BLaER1 treated with 17β-estradiol and CSF1 and Interleukin-3, amounts not matched to agents 10 nM and 100 nM (cell line): ENCODE results near the gene FAM32A.

Experiments used
- H3K27ac ChIP-seq, 11 experiments: shearing (Covaris generic); formaldehyde crosslinking; 2 replicates each; pipeline ENCODE4 v1.8.1; 2022
- H3K27me3 ChIP-seq, 11 experiments: shearing (Covaris generic); formaldehyde crosslinking; 2 replicates each; pipeline ENCODE4 v1.8.1; 2022
- H3K36me3 ChIP-seq, 11 experiments: shearing (Covaris generic); formaldehyde crosslinking; 2 replicates each; pipeline ENCODE4 v1.8.1; 2022
- H3K4me1 ChIP-seq, 10 experiments: shearing (Covaris generic); formaldehyde crosslinking; 2 replicates each; pipeline ENCODE4 v1.8.1; 2022
- H3K4me2 ChIP-seq, 11 experiments: shearing (Covaris generic); formaldehyde crosslinking; 2 replicates each; pipeline ENCODE4 v1.8.1; 2022
- H3K4me3 ChIP-seq, 10 experiments: shearing (Covaris generic); formaldehyde crosslinking; 2 replicates each; pipeline ENCODE4 v1.8.1; 2022
- H3K9ac ChIP-seq, 11 experiments: shearing (Covaris generic); formaldehyde crosslinking; 2 replicates each; pipeline ENCODE4 v1.8.1; 2022
- H3K9me3 ChIP-seq, 11 experiments: shearing (Covaris generic); formaldehyde crosslinking; replicated peaks in 1 of 11; 2 replicates each; pipeline ENCODE4 v1.8.1; 2022
- H4K20me1 ChIP-seq, 11 experiments: shearing (Covaris generic); formaldehyde crosslinking; 2 replicates each; pipeline ENCODE4 v1.8.1; 2022
- Cebpa-rat ChIP-seq, 11 experiments: shearing (Covaris generic); IDR thresholded peaks; 2 replicates each; pipeline ENCODE4 v1.8.1; 2022

The FAM32A gene

DNA sequence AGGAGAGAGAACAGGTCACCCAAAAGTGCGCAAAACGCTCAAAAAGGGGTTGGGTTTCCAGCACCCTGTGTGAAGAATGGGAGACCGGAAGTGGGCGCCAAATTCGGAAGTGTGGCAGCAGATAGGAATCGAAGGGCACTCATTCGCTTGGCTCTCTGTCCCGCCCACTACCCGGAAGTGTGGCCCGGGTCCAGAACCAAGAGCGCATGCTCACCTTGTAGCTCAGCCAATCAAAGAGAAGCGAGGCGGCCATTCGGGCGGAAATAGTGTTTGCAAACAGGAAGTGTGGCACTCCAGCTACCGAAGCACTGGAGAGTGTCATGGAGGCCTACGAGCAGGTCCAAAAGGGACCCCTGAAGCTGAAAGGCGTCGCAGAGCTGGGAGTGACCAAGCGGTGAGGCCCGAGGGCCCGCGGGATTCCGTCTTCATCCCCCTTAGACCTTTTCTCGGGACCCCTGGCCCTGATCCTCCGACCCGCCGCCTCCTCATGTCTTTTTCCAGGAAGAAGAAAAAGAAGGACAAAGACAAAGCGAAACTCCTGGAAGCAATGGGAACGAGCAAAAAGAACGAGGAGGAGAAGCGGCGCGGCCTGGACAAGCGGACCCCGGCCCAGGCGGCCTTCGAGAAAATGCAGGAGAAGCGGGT lies at the start of gene FAM32A:
Gene FAM32A, plus strand, starts transcription at position 288 of the 645 bp plus-strand sequence. Its CDS starts 33 bp downstream, at position 321.
- Histone ChIP-seq H3K27ac (peak within 1 kb of the TSS; percentile 86 to 95 (median 91)), H3K9ac (peak within 1 kb of the TSS; percentile 89 to 96 (median 93)), H3K36me3 (peaks cover 35 to 40% (median 38%) of the 10 kb centered on the region in 11 experiments), H3K4me2 (peak within 1 kb of the TSS; percentile 80 to 95 (median 86)), H3K9me3 (no peaks in the 10 kb centered on the region), H3K4me1 (peaks cover 28 to 58% (median 42%) of the 10 kb centered on the region in 10 experiments), H3K4me3 (peak within 1 kb of the TSS; percentile 85 to 99 (median 96)), H4K20me1 (peaks cover 23 to 43% (median 40%) of the 10 kb centered on the region in 11 experiments; a peak in 19 of 22 replicates), H3K27me3 (no peaks in the 10 kb centered on the region)
- TF ChIP-seq Cebpa-rat (IDR thresholded peaks at IDR 0.05), result no peak

DNA sequence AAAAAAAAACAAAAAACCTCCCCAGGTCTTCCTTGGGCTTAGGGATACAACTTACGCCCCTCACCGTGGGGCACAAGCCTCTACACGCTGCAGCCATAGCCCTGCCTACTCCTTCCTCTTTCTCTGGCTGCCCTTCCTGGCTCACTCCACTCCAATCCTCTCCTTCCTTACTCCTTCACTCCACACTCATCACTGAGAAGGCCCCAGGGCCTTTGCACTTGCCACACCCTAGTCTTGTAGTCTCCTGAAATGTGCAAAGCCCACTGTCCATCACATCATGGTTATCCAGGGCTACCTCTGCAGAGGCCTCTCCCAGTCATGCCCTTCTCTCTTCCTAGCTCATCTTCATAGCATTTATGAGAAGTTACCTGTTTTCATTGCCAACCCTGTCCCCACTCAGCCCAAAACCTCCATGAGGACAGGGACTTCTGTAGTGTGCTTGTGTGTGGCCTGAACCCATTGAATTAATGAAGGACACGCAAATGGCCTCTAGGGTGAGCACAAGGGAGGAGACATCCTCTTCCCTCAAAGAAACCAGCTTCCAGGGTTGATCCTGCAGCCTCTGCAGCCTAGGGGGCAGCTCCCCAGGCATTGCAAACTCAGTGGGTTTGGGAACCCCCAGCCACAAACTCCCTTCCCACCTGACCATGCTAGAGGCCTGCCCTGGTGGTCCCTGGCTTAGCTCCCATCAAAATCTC lies 49.6 kb upstream of the FAM32A start:
- H3K4me3 ChIP-seq, result peak overlapping the region in 1 of 10 experiments; percentile 51; a peak in 1 of 20 replicates
- peak overlapping the region in 4 of 11 experiments; percentile 10 to 37 (median 16); a peak in 4 of 22 replicates for H3K9ac ChIP-seq
- H3K4me2 ChIP-seq, result peak overlapping the region in 10 of 11 experiments; percentile 10 to 83 (median 74); a peak in 16 of 22 replicates
- H4K20me1 ChIP-seq, result peaks cover 0 to 9% (median 0%) of the 10 kb centered on the region in 11 experiments; a peak in 1 of 22 replicates
- H3K27me3 ChIP-seq, result no peaks in the 10 kb centered on the region
- H3K9me3 ChIP-seq, result peaks cover 4 to 27% (median 12%) of the 10 kb centered on the region in 11 experiments; a peak in 16 of 22 replicates
- TF ChIP-seq Cebpa-rat (IDR thresholded peaks at IDR 0.05), result no peak
- peaks cover 38 to 61% (median 52%) of the 10 kb centered on the region in 11 experiments for H3K36me3 ChIP-seq
- peak overlapping the region in 8 of 11 experiments; percentile 9 to 75 (median 41); a peak in 13 of 22 replicates for H3K27ac ChIP-seq
- H3K4me1 ChIP-seq, result peaks cover 32 to 98% (median 94%) of the 10 kb centered on the region in 10 experiments

DNA sequence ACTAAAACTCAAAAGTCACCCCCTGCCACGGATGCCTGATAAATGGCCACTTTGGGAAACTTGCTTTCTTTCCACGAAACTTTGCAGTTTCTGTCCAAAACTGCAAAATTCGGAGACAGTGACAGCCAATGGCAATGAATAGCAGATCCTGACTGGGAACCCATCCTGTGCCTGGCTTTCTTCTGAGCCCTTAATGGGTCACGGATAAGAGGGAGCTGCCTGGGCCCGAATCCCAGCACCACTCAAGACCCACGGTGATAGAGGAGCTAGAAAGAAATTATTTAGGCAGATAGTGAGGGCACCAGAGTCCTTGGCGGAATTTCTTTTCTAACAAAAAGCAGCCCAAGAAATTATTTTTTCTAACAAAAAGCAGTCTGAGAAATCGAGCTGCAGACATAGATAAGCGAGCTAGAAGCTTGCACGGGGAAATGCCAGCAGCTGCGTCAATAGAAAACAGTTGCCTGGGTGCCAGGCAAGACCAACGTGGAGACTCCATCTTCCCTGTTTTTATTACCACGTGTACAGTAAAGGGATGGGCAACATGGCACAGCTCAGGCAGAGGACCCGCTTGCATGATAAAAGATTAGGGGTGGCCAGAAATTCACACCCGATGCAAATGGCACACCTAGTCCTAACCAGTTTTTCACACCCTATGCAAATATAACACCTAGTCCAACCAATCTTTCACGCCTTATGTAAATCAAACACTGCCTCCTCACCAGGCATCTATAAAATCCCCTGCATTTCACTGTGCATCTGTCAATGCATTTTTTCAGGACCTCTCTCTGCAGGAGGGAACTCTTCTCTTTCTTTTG lies 48.8 kb upstream of the FAM32A start:
- H3K36me3 ChIP-seq, result peaks cover 30 to 53% (median 44%) of the 10 kb centered on the region in 11 experiments
- no peaks in the 10 kb centered on the region for H3K27me3 ChIP-seq
- H3K4me2 ChIP-seq, result peak overlapping the region in 10 of 11 experiments; percentile 10 to 83 (median 74); a peak in 17 of 22 replicates
- H3K9me3 ChIP-seq, result peaks cover 0 to 18% (median 6%) of the 10 kb centered on the region in 11 experiments; a peak in 15 of 22 replicates
- peak overlapping the region in 6 of 11 experiments; percentile 10 to 37 (median 19); a peak in 6 of 22 replicates for H3K9ac ChIP-seq
- H3K27ac ChIP-seq, result peak overlapping the region in 8 of 11 experiments; percentile 9 to 75 (median 41); a peak in 14 of 22 replicates
- H3K4me3 ChIP-seq, result 0 out of 20 replicates have a peak overlapping the region, but pooled peaks of 1 of the 10 experiments have one; percentile 37
- H3K4me1 ChIP-seq, result peaks cover 41 to 100% (median 98%) of the 10 kb centered on the region in 10 experiments
- no peak for TF ChIP-seq Cebpa-rat (IDR thresholded peaks at IDR 0.05)
- H4K20me1 ChIP-seq, result 0 out of 22 replicates have a peak, but pooled peaks cover 0 to 9% (median 0%) of the 10 kb centered on the region in 11 experiments

DNA sequence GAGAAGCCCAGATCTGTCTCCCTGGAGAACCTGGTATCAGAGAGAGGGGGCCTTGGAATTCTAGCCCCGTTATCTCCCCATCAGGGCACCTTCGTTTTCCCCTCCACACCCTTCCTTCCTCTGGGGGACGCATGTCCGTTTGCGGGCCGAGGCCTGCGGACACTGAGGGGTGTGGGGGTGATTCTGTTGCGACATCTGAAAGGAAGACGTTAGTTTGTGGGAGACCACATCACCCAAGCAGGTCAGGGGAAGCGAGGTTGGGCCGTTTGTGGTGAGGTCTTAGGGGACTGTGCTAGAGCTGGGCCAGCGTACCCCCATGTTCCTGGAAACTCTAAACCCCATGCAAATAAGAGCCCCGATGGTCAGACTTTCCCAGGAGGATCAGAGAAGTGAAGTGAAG lies 45.5 kb upstream of the FAM32A start:
- H3K4me3 ChIP-seq, result peak overlapping the region in 6 of 10 experiments; percentile 9 to 63 (median 36); a peak in 9 of 20 replicates
- H3K9ac ChIP-seq, result peak overlapping the region in 10 of 11 experiments; percentile 40 to 79 (median 74); a peak in 20 of 22 replicates
- peak in 9 of 11 experiments; percentile 22 to 78 (median 69); a peak in 11 of 22 replicates for TF ChIP-seq Cebpa-rat (IDR thresholded peaks at IDR 0.05)
- peak overlapping the region; percentile 2 to 95 (median 89); a peak in 20 of 22 replicates for H3K27ac ChIP-seq
- H4K20me1 ChIP-seq, result no peaks in the 10 kb centered on the region
- H3K4me2 ChIP-seq, result peak overlapping the region; percentile 69 to 94 (median 83)
- H3K36me3 ChIP-seq, result peaks cover 0 to 19% (median 11%) of the 10 kb centered on the region in 11 experiments; a peak in 17 of 22 replicates
- H3K9me3 ChIP-seq, result peaks cover 0 to 23% (median 0%) of the 10 kb centered on the region in 11 experiments; a peak in 8 of 22 replicates
- no peaks in the 10 kb centered on the region for H3K27me3 ChIP-seq
- peaks cover 60 to 100% (median 97%) of the 10 kb centered on the region in 10 experiments for H3K4me1 ChIP-seq

DNA sequence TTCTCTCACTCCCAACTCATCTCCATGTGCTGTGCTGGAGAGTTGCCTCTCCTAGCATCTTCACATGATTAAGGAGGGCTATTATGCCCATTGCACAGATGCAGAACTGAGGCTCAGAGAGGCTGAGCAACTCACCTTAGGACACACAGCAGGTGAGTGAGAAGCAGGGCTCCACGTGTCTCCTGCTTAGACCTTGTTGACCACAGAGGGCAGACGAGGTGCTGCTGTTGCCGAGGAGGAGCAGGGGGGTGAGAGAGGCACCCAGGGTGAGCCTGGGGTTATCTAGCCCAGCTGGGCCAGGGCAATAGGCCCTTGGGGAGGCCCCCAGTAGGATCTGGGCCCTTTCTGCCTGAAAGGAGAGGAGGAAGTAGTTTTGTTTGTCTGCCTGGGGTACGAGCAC lies 44.2 kb upstream of the FAM32A start:
- H3K4me1 ChIP-seq, result peaks cover 61 to 100% (median 96%) of the 10 kb centered on the region in 10 experiments
- H3K4me2 ChIP-seq, result peak overlapping the region; percentile 69 to 94 (median 83)
- H4K20me1 ChIP-seq, result no peaks in the 10 kb centered on the region
- peaks cover 0 to 7% (median 0%) of the 10 kb centered on the region in 11 experiments; a peak in 3 of 22 replicates for H3K36me3 ChIP-seq
- H3K4me3 ChIP-seq, result no peak overlapping the region
- TF ChIP-seq Cebpa-rat (IDR thresholded peaks at IDR 0.05), result no peak
- H3K27ac ChIP-seq, result peak overlapping the region; percentile 80 to 95 (median 89); a peak in 21 of 22 replicates
- peaks cover 0 to 23% (median 0%) of the 10 kb centered on the region in 11 experiments; a peak in 8 of 22 replicates for H3K9me3 ChIP-seq
- H3K9ac ChIP-seq, result peak overlapping the region; percentile 31 to 79 (median 73); a peak in 19 of 22 replicates
- H3K27me3 ChIP-seq, result no peaks in the 10 kb centered on the region

DNA sequence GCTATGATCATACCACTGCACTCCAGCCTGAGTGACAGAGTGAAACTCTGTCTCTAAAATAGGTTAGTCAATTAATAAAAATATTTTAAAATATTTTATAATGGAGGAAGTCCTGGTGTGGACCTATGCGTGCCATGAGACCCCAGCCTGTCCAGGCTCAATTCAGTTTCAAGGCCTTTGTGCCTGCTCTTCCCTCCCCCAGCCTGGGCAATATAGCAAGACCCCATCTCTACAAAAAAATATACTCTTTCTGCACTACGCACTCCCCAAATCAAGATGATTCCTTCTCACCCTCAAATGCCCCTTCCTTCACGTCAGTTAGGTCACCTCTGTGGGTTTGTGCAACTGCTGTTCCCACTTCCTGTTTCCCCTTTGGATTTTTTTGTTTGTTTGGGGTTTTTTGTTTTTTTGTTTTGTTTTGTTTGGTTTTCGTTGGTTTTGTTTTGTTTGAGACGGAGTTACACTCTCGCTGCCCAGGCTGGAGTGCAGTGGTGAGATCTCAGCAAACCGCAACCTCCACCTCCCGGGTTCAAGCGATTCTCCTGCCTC lies 43.1 kb upstream of the FAM32A start:
- Histone ChIP-seq H3K9ac (peak overlapping the region; percentile 54 to 79 (median 73); a peak in 18 of 22 replicates), H4K20me1 (no peaks in the 10 kb centered on the region), H3K27me3 (no peaks in the 10 kb centered on the region), H3K4me3 (peak overlapping the region in 4 of 10 experiments; percentile 0 to 58 (median 14); a peak in 1 of 20 replicates), H3K9me3 (peaks cover 0 to 23% (median 0%) of the 10 kb centered on the region in 11 experiments; a peak in 8 of 22 replicates), H3K4me2 (peak overlapping the region; percentile 69 to 94 (median 83)), H3K27ac (peak overlapping the region; percentile 80 to 95 (median 89); a peak in 21 of 22 replicates), H3K36me3 (peaks cover 0 to 11% (median 0%) of the 10 kb centered on the region in 11 experiments; a peak in 3 of 22 replicates), H3K4me1 (peaks cover 71 to 100% (median 96%) of the 10 kb centered on the region in 10 experiments)
- peak in 5 of 11 experiments; percentile 22 to 61 (median 37); a peak in 2 of 22 replicates for TF ChIP-seq Cebpa-rat (IDR thresholded peaks at IDR 0.05)
